GM21723 (cell line): ENCODE results near the gene SCAPER.
A peak's percentile ranks its signal among the peaks of the same experiment; 100 is the strongest.

Experiments used
- ATAC-seq: cut with Tn5 transposase; IDR thresholded peaks from one replicate; pipeline ENCODE4 v1.9.1; 2021; ENCODE audit warnings: mild to moderate bottlenecking, moderate library complexity; ENCODE audit not compliant: unreplicated experiment

The SCAPER gene

DNA sequence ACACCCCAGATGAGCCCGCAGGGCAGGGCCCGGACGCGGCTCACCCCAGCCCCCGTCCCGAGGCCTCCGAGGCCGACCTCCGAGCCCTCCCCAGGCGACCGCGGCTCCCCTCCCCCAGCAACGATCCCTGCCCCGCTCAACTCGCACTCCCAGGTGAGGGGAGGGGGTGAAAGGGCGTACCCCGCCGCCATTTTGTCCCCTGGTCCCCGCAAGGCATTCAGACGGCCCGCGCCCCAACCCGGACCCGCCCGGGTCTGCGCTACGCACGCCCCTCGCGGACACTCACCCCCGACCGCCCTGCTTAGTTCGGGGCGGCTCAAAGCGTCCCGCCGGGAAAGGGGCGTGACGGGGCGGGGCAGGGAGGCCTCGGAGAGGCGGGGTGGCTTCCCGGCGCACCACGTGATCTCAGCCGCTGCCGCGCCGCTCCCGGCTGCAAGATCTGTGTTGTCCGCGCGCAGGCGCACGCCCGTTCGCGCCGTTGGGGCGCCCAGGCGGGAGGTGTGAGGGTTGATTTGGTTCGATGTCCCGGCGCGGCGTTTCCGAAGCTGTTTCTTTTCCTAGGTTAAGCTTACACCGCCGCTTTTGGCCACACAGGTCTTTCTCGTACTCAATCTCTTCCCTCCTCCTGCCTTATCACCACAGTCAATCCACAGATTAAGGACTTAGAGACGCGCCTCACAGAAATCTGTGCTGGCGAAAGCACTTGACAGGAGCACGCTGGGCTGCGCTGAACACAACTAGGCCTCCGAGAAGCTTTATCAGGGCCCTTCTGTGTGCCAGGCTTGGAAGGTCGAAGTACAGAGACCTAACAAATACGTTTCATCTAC lies at the start of gene SCAPER:
SCAPER (minus strand) TSS at position 328 of the 827 bp plus-strand sequence. CDS start 21,523 bp downstream, outside the sequence.
- peak; percentile 85 for ATAC-seq

DNA sequence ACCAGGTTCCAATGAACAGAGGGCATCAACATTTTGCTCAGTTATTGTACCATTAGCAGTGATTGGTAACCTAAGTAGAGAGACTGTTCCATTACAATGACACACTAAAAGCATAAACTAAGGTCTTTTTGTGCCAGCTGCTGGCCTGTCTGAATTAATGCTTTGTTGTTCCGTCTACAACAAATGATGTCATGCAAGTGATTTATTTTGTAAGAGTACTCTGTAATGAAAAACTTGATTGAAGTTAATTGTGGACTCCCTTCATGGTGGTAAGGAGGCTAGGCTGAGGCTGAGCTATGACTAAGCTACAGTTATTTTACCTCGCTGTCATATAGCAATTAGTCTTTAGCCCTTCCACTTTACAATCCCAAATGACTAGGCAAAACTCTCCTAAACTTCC lies 49.6 kb upstream of the SCAPER start:
- no peak for ATAC-seq

DNA sequence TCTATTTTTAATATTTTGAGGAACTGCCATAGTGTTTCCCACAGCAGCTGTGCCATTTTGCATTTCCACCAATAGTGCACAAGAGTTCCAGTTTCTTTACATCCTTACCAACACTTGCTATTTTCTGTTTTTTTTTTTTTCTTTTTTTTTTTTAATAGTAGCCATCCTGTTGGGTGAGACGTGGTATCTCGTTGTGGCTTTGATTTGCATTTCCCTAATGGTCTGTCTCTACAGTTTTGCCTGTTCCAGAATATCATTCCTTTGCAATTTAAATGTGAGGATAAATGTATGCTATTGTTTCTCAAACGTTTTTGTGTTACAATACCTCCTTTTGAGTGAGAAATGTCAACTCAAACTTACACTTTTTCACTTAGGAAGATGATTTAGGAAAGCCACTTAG lies 48.8 kb upstream of the SCAPER start:
- no peak for ATAC-seq

DNA sequence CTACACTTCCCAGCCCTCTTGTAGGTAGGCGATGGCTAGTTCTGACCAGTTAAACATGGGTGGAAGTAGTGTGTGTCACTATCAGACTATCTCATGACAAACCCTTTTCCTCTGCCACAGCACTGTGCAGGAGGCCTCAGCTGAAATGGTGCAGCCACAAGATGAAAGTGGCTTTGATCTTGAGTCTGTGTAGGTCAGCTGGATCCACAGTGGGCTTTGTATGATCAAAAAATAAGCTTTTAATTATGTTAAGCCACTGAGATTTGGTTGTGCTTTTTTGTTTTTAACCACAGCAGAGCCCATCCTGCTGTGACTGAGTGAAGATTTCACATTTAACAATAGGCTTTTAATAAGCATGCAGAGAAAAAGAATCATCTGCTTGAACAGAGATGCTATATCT lies 46.1 kb upstream of the SCAPER start:
- ATAC-seq: no peak

DNA sequence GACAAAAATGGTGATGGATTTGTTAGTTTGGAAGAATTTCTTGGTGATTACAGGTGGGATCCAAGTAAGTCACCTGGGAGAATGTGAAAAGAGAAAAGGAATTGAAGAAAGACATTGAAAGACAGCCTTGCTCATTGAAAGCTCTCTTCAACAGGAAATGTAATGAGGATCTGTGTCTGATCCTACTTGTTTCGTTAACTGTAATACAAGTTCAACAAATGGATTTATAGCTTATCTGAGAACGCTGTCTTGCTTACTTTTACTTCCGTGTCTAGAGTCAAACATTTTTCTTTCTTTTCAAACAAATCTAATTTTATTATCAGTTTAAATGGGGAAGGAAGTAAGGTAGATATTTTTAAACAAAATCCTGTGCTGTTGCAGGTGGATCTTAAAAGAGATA lies 42.3 kb upstream of the SCAPER start:
- no peak for ATAC-seq

DNA sequence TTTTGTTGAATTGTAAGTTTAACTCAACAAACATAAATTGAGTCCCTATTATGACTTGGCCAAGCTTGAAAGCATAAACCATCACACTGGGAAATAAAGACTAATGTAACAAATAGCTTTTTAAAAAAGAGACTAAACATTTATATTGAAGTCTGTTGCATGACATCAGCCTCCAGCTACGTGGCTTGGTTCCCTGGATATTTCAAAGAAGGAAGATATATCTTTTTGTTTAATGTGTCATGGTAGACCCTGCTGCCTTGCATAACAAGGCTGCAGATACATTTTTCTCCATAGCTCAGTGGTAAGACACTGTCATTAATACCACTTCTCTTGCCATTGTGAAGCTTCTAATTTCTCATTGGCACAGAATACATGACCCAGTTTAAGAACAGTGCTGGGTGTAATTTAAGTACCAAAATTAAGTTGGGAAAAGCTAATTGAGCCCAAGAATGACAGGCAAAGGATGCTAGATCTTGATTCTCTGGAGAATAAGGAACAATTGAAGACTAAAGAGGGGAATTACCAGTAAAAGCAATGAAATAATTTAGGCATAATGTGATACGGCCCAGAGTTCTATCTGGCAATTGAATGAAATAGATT lies 40.5 kb upstream of the SCAPER start:
- ATAC-seq: no peak

DNA sequence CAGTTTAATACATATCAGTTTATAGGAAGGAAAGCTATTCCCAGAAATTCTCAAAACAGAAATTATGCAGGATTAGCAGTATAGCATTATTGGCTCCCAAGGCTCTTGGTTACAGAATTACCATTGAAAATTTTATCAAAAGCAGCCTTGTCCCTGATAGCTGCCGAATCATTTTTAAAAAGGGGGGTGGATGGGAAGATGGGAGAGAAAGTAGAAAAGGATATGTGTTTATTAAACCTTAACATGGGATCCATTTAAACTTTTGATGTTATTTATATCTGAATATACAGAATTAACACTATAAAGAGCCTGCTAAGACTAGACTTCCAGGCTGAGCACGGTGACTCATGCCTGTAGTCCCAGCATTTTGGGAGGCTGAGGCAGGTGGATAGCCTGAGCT lies 37.2 kb upstream of the SCAPER start:
- no peak for ATAC-seq

DNA sequence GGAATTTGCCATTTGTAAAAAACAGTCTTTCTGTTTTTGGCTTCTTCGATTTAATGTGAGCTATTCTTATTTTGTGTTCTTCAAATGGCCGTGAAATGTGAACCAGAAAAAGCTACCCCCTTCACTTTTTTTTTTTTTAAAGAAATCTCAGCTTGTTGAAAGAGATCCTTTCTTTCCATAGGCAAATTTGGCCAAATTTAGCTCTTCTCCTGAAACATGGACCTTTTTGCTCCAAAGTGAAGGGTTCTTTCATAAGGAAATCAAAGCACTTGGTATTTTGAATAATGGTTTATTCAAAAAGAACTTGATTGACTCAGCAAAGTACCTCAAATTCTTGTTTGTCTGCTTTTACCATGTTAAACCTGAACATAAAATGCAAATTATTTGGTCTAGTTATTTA lies 36.5 kb upstream of the SCAPER start:
- ATAC-seq: no peak

- ATAC-seq: no peak
These were observed 34.6 kb upstream of the SCAPER start for GRCh38 chr15:76939715-76940114.

DNA sequence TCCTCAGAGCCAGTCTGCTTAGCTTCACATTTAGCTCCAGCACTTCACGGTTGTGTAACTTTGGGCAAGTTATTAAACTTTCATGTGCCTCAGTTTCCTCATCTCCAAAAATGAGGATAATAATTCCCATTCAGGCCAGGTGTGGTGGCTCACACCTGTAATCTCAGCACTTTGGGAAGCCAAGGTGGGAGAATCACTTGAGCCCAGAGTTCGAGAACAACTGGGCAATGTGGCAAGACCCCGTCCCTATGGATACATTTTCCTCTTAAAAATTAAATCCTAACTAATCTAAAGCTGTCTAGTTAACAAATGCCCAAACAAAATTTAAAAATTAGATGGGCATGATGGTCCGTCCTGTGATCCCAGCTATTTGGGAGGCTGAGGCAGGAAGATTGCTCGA lies 33.6 kb upstream of the SCAPER start:
- ATAC-seq: no peak

DNA sequence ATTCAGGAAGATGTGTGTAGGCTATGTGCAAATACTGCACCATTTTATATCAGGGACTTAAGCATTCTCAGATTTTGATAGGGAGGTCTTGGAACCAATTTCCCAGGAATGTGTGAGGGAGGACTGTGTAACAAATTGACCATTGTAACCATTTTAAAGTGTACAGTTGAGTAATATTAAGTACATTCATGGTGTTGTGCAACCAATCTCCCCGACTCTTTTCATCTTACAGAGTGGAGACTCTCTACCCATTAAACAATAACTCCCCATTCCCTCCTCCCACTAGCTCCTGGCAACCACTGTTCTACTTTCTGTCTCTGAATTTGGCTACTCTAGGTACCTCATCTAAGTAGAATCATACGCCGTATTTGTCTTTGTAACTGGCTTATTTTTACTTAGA lies 31.5 kb upstream of the SCAPER start:
- no peak for ATAC-seq

GRCh38 chr15:76935620-76936019 lies 30.5 kb upstream of the SCAPER start:
- ATAC-seq: no peak

DNA sequence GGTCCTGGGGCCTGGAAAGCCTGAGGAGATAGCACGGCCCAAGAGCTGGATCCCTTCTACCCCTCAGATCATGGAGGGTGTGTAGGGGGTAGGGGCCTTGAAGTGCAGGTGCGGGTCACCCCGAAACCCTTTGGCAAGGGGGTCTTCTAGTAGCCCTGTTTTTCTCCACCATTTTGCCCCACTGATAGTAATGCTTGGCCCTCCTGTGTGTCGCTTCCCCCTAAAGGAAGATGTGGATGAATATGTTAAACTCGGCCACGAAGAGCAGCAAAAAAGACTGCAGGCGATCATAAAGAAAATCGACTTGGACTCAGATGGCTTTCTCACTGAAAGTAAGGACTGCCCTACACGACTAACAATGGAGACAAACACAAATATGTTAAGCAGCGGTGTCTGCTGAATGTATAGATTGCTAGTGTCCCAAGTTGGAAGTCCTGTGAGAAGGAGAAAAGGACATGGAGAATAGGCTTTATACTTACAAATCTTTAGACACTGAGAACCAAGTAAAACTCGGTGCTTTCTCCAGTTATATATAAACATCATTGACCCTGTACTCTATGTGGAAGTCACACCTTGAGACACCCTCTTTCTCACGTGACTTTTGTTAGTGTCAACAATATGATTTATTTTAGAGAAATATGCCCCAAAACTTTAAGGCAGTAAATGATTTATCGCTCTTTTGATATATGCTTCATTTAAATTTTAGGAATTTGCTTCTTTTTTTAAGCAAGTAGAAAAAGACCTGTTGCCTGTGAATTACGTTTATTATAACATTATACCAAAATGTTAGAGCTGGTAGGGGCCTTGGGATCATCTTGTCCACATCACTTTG lies 27.2 kb upstream of the SCAPER start:
- ATAC-seq: no peak

DNA sequence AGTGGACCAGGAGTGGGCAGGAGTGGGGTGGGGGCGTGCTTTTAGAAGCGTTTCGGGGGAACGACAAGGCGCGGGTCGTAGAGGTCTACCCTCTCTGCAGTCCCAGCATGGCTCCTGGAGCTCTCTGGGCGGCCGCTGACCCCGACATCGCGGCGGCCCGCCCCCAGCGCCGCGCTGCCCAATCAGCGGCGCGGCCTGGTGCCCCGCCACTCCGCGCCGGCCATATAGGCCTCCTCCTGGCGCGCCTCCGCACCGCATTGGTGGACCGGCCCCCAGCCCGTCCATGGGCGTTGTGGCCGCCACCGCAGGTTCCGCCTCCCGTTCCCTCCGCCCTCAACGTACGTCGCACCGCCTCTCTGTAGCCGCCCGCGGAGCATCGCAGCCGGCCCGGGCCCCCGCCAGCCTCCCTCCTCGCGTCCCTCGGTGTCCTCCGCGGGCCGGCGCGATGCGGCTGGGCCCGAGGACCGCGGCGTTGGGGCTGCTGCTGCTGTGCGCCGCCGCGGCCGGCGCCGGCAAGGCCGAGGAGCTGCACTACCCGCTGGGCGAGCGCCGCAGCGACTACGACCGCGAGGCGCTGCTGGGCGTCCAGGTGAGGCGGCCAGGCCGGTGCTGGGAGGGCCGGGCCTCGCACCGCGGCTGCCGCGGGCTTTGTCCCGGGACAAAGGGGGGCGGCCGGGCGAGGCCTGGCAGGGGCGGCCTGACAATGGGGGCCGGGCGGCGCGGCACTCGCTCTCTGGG lies 26.4 kb upstream of the SCAPER start, which contains the start of gene RCN2:
RCN2 (plus strand) TSS at position 353 of the 738 bp plus-strand sequence; CDS start at position 446, 93 bp downstream.
- peak; percentile 97 for ATAC-seq

DNA sequence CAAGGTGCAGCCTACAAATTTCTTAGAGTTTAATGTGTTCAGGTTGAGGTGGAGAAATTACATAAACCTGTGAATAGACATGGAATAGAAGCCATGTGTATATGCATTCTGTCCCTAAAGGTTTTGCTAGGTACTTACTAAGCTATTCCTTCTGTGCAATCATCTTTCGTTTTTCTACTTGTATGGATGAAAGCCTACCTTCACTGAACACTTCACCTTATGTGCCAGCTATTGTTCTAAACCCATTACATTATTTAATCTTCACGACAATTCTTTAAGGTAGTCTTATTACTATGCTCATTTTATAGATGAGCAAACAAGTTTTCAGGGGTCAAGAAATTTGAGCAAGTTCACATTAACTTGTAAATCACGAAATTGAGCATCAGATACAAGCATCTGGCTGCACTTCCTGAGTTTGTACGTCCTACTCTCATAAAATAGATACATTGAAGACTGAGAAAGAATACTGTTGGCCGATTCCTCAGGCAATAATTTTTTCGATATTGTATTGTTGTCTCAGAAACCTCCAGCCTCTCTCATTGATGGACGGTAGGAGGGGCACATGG lies 25.8 kb upstream of the SCAPER start:
- ATAC-seq: no peak

DNA sequence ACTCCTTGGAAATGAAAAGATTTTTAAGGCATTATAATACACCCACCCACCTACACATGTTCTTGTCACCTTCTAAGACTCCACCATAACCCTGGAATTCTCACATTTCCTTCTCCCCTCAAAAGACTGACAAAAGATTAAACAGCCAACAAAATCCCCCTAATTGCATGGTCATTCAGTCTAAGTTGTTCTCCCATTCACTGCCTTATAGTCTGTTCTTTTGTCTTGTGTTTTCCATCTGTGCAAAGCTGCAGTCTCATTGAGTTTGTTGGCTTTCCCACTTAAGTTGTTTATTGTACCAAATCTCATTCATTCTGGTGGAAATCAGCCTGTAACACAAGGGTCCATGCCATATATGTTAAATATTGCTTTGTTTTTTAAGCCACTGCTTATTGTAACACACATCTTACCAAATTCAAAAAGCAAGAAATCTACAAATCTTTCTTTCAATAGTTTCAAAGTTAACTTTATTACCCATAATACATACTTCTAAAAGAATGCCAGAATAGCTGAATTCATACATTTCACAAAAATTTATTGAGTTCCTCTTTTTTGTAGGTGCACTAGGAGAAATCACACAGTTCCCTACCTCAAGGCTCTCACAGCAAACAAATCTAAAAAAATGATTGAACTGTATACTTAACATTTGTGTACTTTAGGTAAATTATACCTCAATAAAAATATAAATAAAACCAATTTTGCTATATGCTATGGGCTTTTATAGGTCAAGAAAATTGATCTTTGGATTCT lies 24.0 kb upstream of the SCAPER start:
- no peak for ATAC-seq

GRCh38 chr15:76928201-76928600 lies 23.1 kb upstream of the SCAPER start:
- ATAC-seq: no peak

DNA sequence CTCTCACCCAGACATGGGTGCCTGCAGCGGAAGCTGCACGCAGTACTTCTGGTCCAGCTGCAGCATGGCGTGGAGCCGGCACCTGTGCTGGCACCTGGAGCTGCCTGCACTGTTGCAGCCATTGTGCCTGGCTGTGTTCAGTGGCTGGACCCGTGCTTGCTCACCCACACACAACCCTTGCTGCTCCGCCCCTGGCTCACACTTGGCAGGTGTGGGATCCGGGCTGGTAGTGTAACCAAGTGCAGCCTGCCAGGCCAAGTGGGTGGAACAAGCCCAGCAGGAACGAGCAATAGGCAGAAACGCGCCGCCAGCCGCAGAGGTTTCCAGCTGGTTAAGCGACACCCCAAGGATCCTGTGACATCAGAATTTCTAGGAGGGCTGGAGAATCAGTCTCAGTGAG lies 11.2 kb upstream of the SCAPER start:
- no peak for ATAC-seq

GRCh38 chr15:76913737-76914136 lies 8.6 kb upstream of the SCAPER start:
- ATAC-seq: no peak

GRCh38 chr15:76912430-76912829 lies 7.3 kb upstream of the SCAPER start:
- no peak for ATAC-seq
